HEK293 (cell line): Measurements from ENCODE around the gene WAC.

Experiments used
- CTCF ChIA-PET: fragments of 350-600 bp; formaldehyde crosslinking; extraction: SDS; loops from one replicate; lab custom pipeline; 2021; ENCODE audit warnings: antibody characterized with exemption; lab: Yijun Ruan, JAX
- POLR2A ChIA-PET: fragments of 300-600 bp; formaldehyde crosslinking; extraction: SDS; loops from one replicate; lab custom pipeline; 2020; ENCODE audit warnings: antibody characterized with exemption, inconsistent platforms; lab: Yijun Ruan, JAX
- H3K27ac ChIP-seq: fragments of 200-500 bp; sonication (Bioruptor generic); 2 replicates; pipeline ENCODE4 v1.5.1; 2014; ENCODE audit warnings: low read depth, low read length, control low read depth, inconsistent platforms; ENCODE audit errors: extremely low read depth
- H3K36me3 ChIP-seq, 2 experiments: fragments of 200-500 bp in 1 of 2; sonication (Bioruptor generic) in 1 of 2; 1 replicate in 1 of 2; 2 replicates in 1 of 2; pipeline ENCODE4 v1.5.1; 2014 to 2017; ENCODE audit warnings: inconsistent platforms in 2 of 2, low read length in 2 of 2; ENCODE audit not compliant: control insufficient read depth in 2 of 2, insufficient read depth in 1 of 2
- H3K4me1 ChIP-seq: fragments of 200-500 bp; sonication (Bioruptor generic); 2 replicates; pipeline ENCODE4 v1.5.1; 2014; ENCODE audit warnings: mild to moderate bottlenecking, low read length, inconsistent platforms; ENCODE audit not compliant: control insufficient read depth, insufficient read depth
- H3K4me3 ChIP-seq: 2 replicates; pipeline ENCODE4 v1.5.1; 2011; ENCODE audit warnings: low read depth, mild to moderate bottlenecking, control low read depth, low read length, moderate library complexity
- H3K9me3 ChIP-seq: fragments of 200-500 bp; sonication (Bioruptor generic); 2 replicates; pipeline ENCODE4 v1.5.1; 2014; ENCODE audit warnings: low read depth, low read length, inconsistent platforms; ENCODE audit not compliant: control insufficient read depth, insufficient read depth
- GLIS2 ChIP-seq: fragments of 450-650 bp; formaldehyde crosslinking; IDR thresholded peaks from 2 replicates; pipeline ENCODE4 v1.5.1; 2016; ENCODE audit warnings: missing biosample characterization, missing genetic modification characterization
- HIC1 ChIP-seq: fragments of 450-650 bp; formaldehyde crosslinking; IDR thresholded peaks from 2 replicates; pipeline ENCODE4 v1.5.1; 2016; ENCODE audit warnings: missing biosample characterization, missing genetic modification characterization
- PRDM4 ChIP-seq: fragments of 450-650 bp; formaldehyde crosslinking; IDR thresholded peaks from 2 replicates; pipeline ENCODE4 v1.5.1; 2017; ENCODE audit warnings: missing biosample characterization, missing genetic modification characterization
- PRDM6 ChIP-seq: fragments of 450-650 bp; formaldehyde crosslinking; IDR thresholded peaks from 2 replicates; pipeline ENCODE4 v1.5.1; 2017; ENCODE audit warnings: missing biosample characterization, missing genetic modification characterization
- REPIN1 ChIP-seq: fragments of 450-650 bp; formaldehyde crosslinking; IDR thresholded peaks from 2 replicates; pipeline ENCODE4 v1.5.1; 2017; ENCODE audit warnings: missing biosample characterization, missing genetic modification characterization, low read depth
- REST ChIP-seq: fragments of 450-650 bp; formaldehyde crosslinking; IDR thresholded peaks from 2 replicates; pipeline ENCODE4 v1.5.1; 2016; ENCODE audit warnings: missing biosample characterization, missing genetic modification characterization
- ZBTB1 ChIP-seq: fragments of 450-650 bp; formaldehyde crosslinking; IDR thresholded peaks from 2 replicates; pipeline ENCODE4 v1.5.1; 2016; ENCODE audit warnings: missing biosample characterization, missing genetic modification characterization
- ZBTB26 ChIP-seq: fragments of 450-650 bp; formaldehyde crosslinking; optimal IDR thresholded peaks from 2 replicates; pipeline ENCODE3; 2016; ENCODE audit warnings: missing biosample characterization, mild to moderate bottlenecking, missing genetic modification characterization
- ZEB2 ChIP-seq: fragments of 450-650 bp; formaldehyde crosslinking; IDR thresholded peaks from 2 replicates; pipeline ENCODE4 v1.5.1; 2016; ENCODE audit warnings: missing biosample characterization, missing genetic modification characterization
- ZNF302 ChIP-seq: fragments of 450-650 bp; formaldehyde crosslinking; IDR thresholded peaks from 2 replicates; pipeline ENCODE4 v1.5.1; 2016; ENCODE audit warnings: missing biosample characterization, missing genetic modification characterization, low read depth
- ZNF311 ChIP-seq: fragments of 450-650 bp; formaldehyde crosslinking; IDR thresholded peaks from 2 replicates; pipeline ENCODE4 v1.5.1; 2017; ENCODE audit warnings: missing biosample characterization, missing genetic modification characterization, borderline replicate concordance
- ZNF362 ChIP-seq: fragments of 450-650 bp; formaldehyde crosslinking; IDR thresholded peaks from 2 replicates; pipeline ENCODE4 v1.5.1; 2016; ENCODE audit warnings: missing biosample characterization, missing genetic modification characterization
- ZNF629 ChIP-seq: fragments of 450-650 bp; formaldehyde crosslinking; IDR thresholded peaks from 2 replicates; pipeline ENCODE4 v1.5.1; 2017; ENCODE audit warnings: missing biosample characterization, missing genetic modification characterization
- ZSCAN4 ChIP-seq: fragments of 450-650 bp; formaldehyde crosslinking; IDR thresholded peaks from 2 replicates; pipeline ENCODE4 v1.5.1; 2017; ENCODE audit warnings: missing biosample characterization, missing genetic modification characterization
- ZSCAN5A ChIP-seq: fragments of 450-650 bp; formaldehyde crosslinking; IDR thresholded peaks from 2 replicates; pipeline ENCODE4 v1.5.1; 2016; ENCODE audit warnings: missing biosample characterization, missing genetic modification characterization

WAC gene

GRCh38 chr10:28535846-28536245, 2.9 kb downstream of the WAC start:
- Histone ChIP-seq H3K9me3 (no peaks in the 10 kb centered on the region), H3K4me1 (peaks cover 13% of the 10 kb centered on the region), H3K27ac (no peak overlapping the region), H3K36me3 (peaks cover 64 to 70% of the 10 kb centered on the region in 2 experiments), H3K4me3 (no peak overlapping the region)
- TF ChIP-seq ZBTB26 (tag by site-specific recombination) (peak; percentile 3), REPIN1 (no peak), HIC1 (tag by site-specific recombination) (0 out of 2 replicates have a peak, but pooled peaks have one; percentile 12), ZBTB1 (tag by site-specific recombination) (no peak)
- TF ChIP-seq, all 188 proteins: peak for 2
- ChIA-PET CTCF (interaction anchor here (0.9 kb wide), 1 partner anchor 11 kb away, joined by 4 read pairs; no protein-coding TSS in a partner anchor), POLR2A (no interaction called here)

- no peaks in the 10 kb centered on the region for H3K9me3 ChIP-seq
- no peak overlapping the region for H3K27ac ChIP-seq
- no peak overlapping the region for H3K4me3 ChIP-seq
- POLR2A ChIA-PET, result interaction anchor here (1.4 kb wide), 1 partner anchor 13 kb away, joined by 6 read pairs; no protein-coding TSS in a partner anchor
- CTCF ChIA-PET, result no interaction called here
- peaks cover 81 to 97% of the 10 kb centered on the region in 2 experiments for H3K36me3 ChIP-seq
- H3K4me1 ChIP-seq, result peaks cover 8% of the 10 kb centered on the region
- no peak for TF ChIP-seq ZNF629 (tag by site-specific recombination)
- TF ChIP-seq ZSCAN5A (tag by site-specific recombination), result no peak
- TF ChIP-seq GLIS2, result no peak
- peak; percentile 53; the same call in 1 of the 2 replicates for TF ChIP-seq ZNF362 (tag by site-specific recombination)
- no peak for TF ChIP-seq ZNF311 (tag by site-specific recombination)
- no peak for TF ChIP-seq ZEB2 (tag by site-specific recombination)
- no peak for TF ChIP-seq PRDM4 (tag by site-specific recombination)
- TF ChIP-seq, all 188 proteins: peak for 1
Measured at GRCh38 chr10:28538595-28538994, 5.7 kb downstream of the WAC start.

GRCh38 chr10:28540145-28540544, 7.2 kb downstream of the WAC start:
- H3K4me1 ChIP-seq, result peaks cover 4% of the 10 kb centered on the region
- peaks cover 87 to 100% of the 10 kb centered on the region in 2 experiments for H3K36me3 ChIP-seq
- H3K4me3 ChIP-seq, result no peak overlapping the region
- ChIA-PET CTCF (no interaction called here), POLR2A (no interaction called here)
- H3K9me3 ChIP-seq, result no peaks in the 10 kb centered on the region
- no peak overlapping the region for H3K27ac ChIP-seq
- TF ChIP-seq ZNF311 (tag by site-specific recombination) (no peak), PRDM6 (no peak), REST (tag by site-specific recombination) (no peak), ZNF302 (tag by site-specific recombination) (no peak), ZSCAN4 (no peak)
